Measurements from ENCODE around the gene GPR89A. TPM values are rescaled to one million over a fixed set of nuclear protein-coding genes. Genes with fewer than 3 reads are reported as not detected.
A peak's percentile ranks its signal among the peaks of the same experiment; 100 is the strongest.
"Not testable (repeated sequence)": the region's sequence is repeated elsewhere in the genome, so short reads cannot be mapped to it uniquely, and the experiment has no call there.

GPR89A gene
- polyA plus RNA-seq, 10 donors: 9.7 to 19.1 (median 14.1) TPM

DNA sequence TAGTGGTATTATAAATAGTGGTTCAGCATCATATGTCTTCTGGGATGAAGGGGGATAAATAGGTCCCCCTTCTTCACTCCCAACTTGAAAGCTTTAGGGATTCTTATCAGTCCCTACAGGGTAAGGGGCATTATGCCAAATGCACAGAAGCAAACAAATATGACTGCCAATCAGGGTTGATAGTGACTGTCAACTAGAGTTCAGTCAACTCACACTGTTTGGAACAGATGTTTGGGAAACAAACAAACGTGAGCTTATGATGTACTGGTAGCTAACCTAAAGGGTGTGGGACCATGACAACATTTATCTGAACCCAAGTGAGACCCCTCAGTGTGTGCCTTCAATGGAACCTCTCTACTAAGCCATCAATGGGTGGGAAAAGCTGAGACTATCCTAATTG, 65.4 kb downstream of the GPR89A start:
- not testable (repeated sequence) for DNase-seq

DNA sequence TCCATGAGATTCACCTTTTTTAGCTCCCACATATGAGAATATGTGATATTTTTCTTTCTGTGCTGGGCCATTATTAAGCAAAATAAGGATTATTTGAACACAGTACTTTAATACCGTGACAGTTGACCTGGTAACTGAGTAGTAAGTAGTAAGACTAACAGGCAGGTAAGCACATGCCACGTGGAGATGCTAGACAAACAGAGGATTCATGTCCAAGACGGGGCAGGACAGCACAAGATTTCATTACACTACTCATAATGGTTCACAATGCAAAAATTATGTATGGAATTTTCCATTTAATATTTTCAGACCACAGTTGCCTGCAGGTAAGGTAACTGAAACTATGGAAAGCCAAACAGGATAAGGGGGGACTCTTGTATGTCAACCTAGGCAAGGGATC, 77.1 kb downstream of the GPR89A start:
- not testable (repeated sequence) for DNase-seq

DNA sequence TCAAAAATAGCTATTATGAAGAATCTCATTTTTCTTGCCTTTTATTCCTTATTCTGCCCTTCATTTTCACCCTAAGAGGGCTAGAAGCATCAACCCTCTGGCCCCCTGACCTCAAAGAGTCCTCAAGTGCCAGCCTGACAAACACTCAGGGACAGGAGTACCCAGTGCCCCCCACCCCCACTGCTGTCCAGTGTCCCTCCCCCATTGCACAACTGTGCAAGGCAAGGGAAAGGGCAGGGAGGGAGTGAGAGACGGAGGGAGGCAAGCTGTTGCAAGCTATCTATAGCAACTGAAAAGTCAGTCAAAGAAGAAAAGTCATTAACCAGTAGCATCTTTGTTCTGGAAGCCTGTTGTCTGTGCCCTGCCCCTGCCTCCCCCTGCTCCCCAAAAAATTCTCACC, 78.3 kb downstream of the GPR89A start:
- not testable (repeated sequence) for DNase-seq

- no peak for DNase-seq
Measured at GRCh38 chr1:145688328-145688727, 80.5 kb downstream of the GPR89A start.

DNA sequence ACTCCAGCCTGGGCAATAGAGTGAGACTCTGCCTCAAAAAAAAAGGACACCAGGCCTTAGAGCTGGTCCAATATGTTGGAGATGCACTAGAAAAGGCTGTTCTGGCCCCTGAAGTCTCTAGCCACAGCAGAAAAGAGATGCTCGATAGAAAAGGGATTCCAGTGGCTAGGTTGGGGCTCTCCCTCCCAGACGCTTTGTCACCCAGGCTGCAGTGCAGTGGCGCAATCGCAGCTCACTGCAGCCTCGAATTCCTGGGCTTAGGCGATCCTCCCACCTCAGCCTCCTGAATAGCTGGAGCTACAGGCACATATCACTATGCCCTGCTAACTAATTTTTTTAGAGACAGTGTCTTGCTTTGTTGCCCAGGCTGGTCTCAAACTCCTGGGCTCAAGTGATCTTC, 81.1 kb downstream of the GPR89A start:
- DNase-seq: no peak

- no peak for DNase-seq
Measured at GRCh38 chr1:145689922-145690321, 82.1 kb downstream of the GPR89A start.

- DNase-seq: peak in 1 of 3 donors; percentile 52
Measured at GRCh38 chr1:145690587-145691558, 83.1 kb downstream of the GPR89A start.

- DNase-seq: no peak
Measured at GRCh38 chr1:145692785-145693443, 85.1 kb downstream of the GPR89A start.

GRCh38 chr1:145695821-145696629, 88.2 kb downstream of the GPR89A start:
- peak; percentile 12 to 24 (median 22) for DNase-seq

DNA sequence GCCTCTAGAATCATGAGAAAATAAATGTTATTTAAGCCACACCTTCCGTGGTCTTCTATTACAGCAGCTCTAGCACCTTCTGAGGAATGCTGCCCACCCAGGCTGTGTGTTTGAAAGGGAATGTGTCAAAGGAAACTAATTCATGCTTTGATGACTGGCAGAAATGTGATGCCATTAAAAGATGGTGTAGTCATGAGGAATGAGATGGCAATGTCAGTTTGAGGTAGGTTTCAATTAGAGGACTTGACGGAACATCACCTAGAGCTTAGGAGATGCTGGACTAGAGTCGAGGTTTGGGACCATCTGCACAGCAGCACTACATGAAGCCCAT, 88.8 kb downstream of the GPR89A start:
- no peak for DNase-seq

DNA sequence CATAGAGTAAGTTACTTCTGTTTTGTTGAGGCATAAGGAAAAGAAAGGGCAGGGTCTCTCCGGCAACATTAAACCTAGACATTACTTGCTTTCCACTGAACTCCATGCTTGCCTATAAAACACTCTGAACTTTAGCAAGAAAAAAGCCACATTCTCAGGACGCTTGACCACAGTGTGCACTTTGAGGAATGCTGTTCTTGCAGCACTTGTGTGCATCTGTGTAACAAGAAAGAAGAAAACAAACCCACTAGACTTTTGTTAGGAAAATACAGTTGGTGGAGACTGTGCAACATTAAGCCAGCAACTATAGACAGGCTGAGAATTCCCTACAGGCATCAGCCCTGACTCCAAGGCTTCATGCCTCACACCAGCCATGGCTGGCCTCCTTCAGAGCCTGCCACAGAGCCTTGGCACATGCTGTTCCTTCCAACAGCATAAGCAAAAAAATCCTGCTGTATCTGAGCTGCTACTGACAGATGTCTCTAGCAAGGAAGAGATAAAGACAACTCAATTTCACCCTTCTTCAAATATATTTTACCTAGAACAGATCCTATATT, 93.6 kb downstream of the GPR89A start:
- DNase-seq: no peak

GRCh38 chr1:145702052-145702451, 94.3 kb downstream of the GPR89A start:
- DNase-seq: no peak

DNA sequence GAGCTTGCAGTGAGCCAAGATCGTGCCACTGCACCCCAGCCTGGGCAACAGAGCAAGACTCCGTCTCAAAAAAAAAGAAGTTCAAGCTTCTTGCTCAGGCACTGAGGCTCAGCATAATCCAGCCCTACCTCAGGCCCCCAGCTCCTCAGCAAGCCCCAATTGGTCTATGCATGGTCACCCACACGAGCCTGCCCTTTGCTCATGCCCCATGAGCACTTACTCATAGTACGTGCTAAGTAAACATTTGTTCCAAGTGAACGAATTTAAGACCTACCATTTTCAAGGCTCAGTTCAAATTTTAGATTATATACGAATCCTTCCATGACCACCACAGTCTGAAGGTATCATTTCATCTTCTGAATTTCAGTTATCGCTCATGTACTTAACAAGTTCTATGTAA, 95.0 kb downstream of the GPR89A start:
- DNase-seq: no peak

GRCh38 chr1:145705622-145706021, 97.8 kb downstream of the GPR89A start:
- DNase-seq: no peak

DNA sequence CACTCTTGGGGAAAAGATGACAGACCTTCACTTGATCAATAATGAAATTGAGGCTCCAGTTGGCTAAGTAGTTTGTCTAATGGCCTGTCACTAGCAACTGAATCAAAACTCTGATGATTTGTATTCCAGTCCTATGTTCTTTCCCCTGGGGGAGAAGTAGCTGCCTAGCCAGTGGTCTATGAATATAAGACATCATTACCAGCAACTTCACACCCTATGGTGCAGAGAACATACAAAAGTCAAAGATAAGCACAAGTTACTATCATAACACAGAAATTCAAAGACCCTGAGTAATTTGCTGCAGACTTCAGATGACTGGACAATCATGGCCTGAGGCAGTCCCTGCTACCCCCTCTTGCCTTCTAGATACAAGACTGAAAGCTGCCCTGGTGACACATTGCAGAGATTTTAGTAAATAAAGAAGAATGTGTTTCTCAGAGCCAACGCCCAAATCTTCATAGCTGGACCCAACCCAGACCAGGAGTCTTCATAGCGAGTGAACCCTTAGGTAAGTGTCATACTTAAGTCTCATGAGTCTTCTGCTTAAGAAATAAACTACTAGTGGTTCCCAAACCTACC, 98.4 kb downstream of the GPR89A start:
- no peak for DNase-seq

GRCh38 chr1:145707183-145707867, 99.5 kb downstream of the GPR89A start, which contains the start of gene PDZK1:
PDZK1 (minus strand) TSS chr1:145707368; CDS start chr1:145688021, 19,347 bp downstream.
- peak in 2 of 3 donors; percentile 22 to 23 for DNase-seq

- DNase-seq: no peak
Measured at GRCh38 chr1:145708063-145708462, 100.3 kb downstream of the GPR89A start.

- DNase-seq: no peak
Measured at GRCh38 chr1:145710291-145711027, 102.7 kb downstream of the GPR89A start.

GRCh38 chr1:145711213-145711651, 103.4 kb downstream of the GPR89A start:
- no peak for DNase-seq

DNA sequence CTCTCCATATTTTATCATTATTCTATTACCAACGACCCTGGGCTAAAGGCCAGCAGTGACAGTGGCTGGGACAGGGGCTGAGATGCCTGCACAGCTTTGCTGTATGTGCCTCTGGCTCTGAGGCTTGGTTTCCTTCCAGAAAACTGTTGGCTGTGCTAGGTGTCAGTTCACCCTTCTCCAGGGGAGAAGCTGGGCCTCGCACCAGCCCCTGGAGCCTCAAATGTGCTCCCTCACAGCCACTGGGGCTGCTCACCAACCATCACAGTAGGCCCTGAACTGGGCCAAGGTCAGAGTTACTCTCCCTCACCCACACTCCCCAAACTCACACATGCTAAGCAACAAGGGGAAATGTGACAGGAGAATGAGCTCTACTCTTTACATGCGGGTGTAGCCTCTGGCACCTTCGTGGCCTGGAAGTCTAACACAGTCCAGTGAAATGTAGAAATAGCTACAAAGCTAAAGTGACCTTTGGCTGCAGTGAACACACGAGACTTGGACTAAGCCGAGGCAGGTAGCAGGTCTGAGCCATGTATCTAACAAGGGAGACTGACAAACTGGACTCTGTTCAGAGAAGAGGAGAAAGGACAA, 106.8 kb downstream of the GPR89A start:
- no peak for DNase-seq

Data from muscle of back (tissue), 11 donors.